WTC11 (cell line): ENCODE results near the gene SLC25A6. TPM values are rescaled to one million over a fixed set of nuclear protein-coding genes. Genes with fewer than 3 reads are reported as not detected.
"Not testable (repeated sequence)": the region's sequence is repeated elsewhere in the genome, so short reads cannot be mapped to it uniquely, and the experiment has no call there.

Experiments
- ATAC-seq: fragments of 200-7000 bp; cut with Tn5 transposase; 2 replicates; pipeline ENCODE4 v1.10.0; 2021; ENCODE audit warnings: mild to moderate bottlenecking, moderate library complexity
- CTCF ChIA-PET: fragments of 300-600 bp; sonication (Branson Sonifier 250); formaldehyde crosslinking; loops from one replicate; lab custom pipeline; 2021; ENCODE audit warnings: antibody characterized with exemption; lab: Charles Lee
- POLR2A ChIA-PET: fragments of 350-600 bp; sonication (Branson Sonifier 250); formaldehyde crosslinking; loops from one replicate; lab custom pipeline; 2021; ENCODE audit warnings: antibody characterized with exemption; lab: Charles Lee
- DNase-seq: peaks from one replicate; pipeline ENCODE4 v3.0.0; 2021; ENCODE audit warnings: low spot score
- H3K27ac Mint-ChIP-seq: 2 replicates; pipeline ENCODE4 v1.8.0; 2021; ENCODE audit warnings: mixed read lengths
- H3K27me3 Mint-ChIP-seq: 2 replicates; pipeline ENCODE4 v1.8.0; 2021; ENCODE audit warnings: low read depth, mild to moderate bottlenecking, moderate library complexity, mixed read lengths
- H3K36me3 Mint-ChIP-seq: 2 replicates; pipeline ENCODE4 v1.8.0; 2021; ENCODE audit warnings: mixed read lengths
- H3K4me1 Mint-ChIP-seq: 2 replicates; pipeline ENCODE4 v1.8.0; 2022; ENCODE audit warnings: mixed read lengths
- H3K4me3 Mint-ChIP-seq: 2 replicates; pipeline ENCODE4 v1.8.0; 2021; ENCODE audit warnings: mild to moderate bottlenecking, moderate library complexity, mixed read lengths
- H3K9me3 Mint-ChIP-seq: 2 replicates; pipeline ENCODE4 v1.8.0; 2021; ENCODE audit warnings: mixed read lengths
- GABPB1 ChIP-seq: sonication (generic); formaldehyde crosslinking; IDR thresholded peaks from 2 replicates; pipeline ENCODE4 v1.8.1; 2023; ENCODE audit warnings: mild to moderate bottlenecking, missing genetic modification reagents
- JAZF1 ChIP-seq: fragments of 250-450 bp; sonication (Bioruptor Pico); IDR thresholded peaks from 2 replicates; pipeline ENCODE4 v1.9.0; 2021; ENCODE audit warnings: moderate library complexity, mild to moderate bottlenecking, inconsistent platforms
- KAT7 ChIP-seq: sonication (generic); formaldehyde crosslinking; IDR thresholded peaks from 2 replicates; pipeline ENCODE4 v1.8.1; 2023; ENCODE audit warnings: missing genetic modification reagents, mild to moderate bottlenecking, borderline replicate concordance
- ZNF138 ChIP-seq: sonication (generic); formaldehyde crosslinking; conservative IDR thresholded peaks from 2 replicates; pipeline ENCODE4 v1.8.1; 2022; ENCODE audit warnings: mild to moderate bottlenecking, moderate library complexity, missing genetic modification reagents
- total RNA-seq: library from RNA; stranded (reverse); gene quantifications from 3 replicates; pipeline ENCODE4 v1.2.3, GENCODE V29; 2021
- TF ChIP-seq, protein P1 (sequence below): sonication (generic); formaldehyde crosslinking; IDR thresholded peaks from 2 replicates; pipeline ENCODE4 v1.8.1; 2022; ENCODE audit warnings: mild to moderate bottlenecking, moderate library complexity, missing genetic modification reagents
- TF ChIP-seq, protein P2 (sequence below): fragments of 250-450 bp; sonication (Bioruptor Pico); IDR thresholded peaks from 2 replicates; pipeline ENCODE4 v1.9.0; 2021; ENCODE audit warnings: mild to moderate bottlenecking
- TF ChIP-seq, protein P3 (sequence below): sonication (generic); formaldehyde crosslinking; IDR thresholded peaks from 2 replicates; pipeline ENCODE4 v1.8.0; 2022; ENCODE audit warnings: mild to moderate bottlenecking, missing genetic modification reagents
- TF ChIP-seq, protein P4 (sequence below): fragments of 250-450 bp; sonication (Bioruptor Pico); IDR thresholded peaks from 2 replicates; pipeline ENCODE4 v1.9.0; 2021; ENCODE audit warnings: moderate library complexity, mild to moderate bottlenecking, inconsistent platforms, borderline replicate concordance
- TF ChIP-seq, protein P5 (sequence below): sonication (generic); formaldehyde crosslinking; IDR thresholded peaks from 2 replicates; pipeline ENCODE4 v1.8.1; 2022; ENCODE audit warnings: missing genetic modification reagents, borderline replicate concordance
- TF ChIP-seq, protein P6 (sequence below): sonication (generic); formaldehyde crosslinking; IDR thresholded peaks from 2 replicates; pipeline ENCODE4 v1.8.1; 2023; ENCODE audit warnings: mild to moderate bottlenecking, missing genetic modification reagents, moderate library complexity
- TF ChIP-seq, protein P7 (sequence below): sonication (generic); formaldehyde crosslinking; IDR thresholded peaks from 2 replicates; pipeline ENCODE4 v1.8.1; 2023; ENCODE audit warnings: mild to moderate bottlenecking, missing genetic modification reagents

Gene SLC25A6
- total RNA-seq, 1 experiment from 2014 or later, result 627 TPM

DNA sequence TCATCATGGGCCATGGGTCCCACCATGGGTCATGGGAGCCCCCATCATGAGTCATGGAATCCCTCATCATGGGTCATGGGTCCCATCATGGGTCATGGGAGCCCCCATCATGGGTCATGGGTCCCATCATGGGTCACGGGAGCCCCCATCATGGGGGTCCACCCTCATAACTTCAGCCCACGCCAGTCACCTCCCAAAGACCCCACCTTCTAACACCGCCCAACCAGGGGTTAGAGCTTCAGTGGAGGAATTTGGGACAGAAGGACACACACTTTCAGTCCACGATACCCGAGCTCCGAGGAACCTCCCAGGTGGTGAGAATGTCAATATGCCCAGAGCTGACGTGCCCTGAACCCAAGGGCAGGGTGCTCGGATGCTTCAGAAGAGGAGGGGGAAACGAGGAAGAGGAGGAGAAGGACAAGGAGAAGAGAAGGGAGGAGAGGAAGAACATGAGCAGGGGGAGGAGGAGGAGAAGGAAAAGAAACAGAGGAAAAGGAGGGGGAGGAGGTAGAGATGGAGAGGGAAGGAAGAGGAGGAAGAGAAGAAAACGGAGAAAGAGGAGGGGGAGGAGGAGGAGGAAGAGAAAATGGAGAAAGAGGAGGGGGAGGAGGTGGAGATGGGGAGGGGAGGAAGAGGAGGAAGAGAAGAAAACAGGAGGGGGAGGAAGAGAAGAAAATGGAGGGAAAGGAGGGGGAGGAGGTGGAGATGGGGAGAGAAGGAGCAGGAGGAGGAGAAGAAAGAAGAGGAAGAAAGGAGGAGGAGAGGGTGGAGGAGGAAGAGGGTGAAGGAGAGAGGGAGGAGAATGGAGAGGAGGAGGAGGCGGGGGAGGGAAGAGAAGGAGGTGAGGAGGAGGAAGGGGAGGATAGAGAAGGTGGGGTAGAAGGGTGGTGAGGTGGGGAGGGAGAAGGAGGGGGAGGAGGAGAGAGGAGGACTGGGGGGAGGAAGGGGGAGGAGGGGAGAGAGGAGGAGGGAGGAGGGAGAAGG, 37.6 kb downstream of the SLC25A6 start:
- CTCF ChIA-PET, result no interaction called here
- H3K27me3 Mint-ChIP-seq, result no peaks in the 10 kb centered on the region
- no peak for TF ChIP-seq GABPB1 (CRISPR knock-in tag)
- TF ChIP-seq JAZF1 (CRISPR knock-in tag), result no peak
- TF ChIP-seq, protein P1, sequence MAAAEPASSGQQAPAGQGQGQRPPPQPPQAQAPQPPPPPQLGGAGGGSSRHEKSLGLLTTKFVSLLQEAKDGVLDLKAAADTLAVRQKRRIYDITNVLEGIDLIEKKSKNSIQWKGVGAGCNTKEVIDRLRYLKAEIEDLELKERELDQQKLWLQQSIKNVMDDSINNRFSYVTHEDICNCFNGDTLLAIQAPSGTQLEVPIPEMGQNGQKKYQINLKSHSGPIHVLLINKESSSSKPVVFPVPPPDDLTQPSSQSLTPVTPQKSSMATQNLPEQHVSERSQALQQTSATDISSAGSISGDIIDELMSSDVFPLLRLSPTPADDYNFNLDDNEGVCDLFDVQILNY, result no peak
- TF ChIP-seq, protein P2, sequence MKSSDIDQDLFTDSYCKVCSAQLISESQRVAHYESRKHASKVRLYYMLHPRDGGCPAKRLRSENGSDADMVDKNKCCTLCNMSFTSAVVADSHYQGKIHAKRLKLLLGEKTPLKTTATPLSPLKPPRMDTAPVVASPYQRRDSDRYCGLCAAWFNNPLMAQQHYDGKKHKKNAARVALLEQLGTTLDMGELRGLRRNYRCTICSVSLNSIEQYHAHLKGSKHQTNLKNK, result no peak
- TF ChIP-seq, protein P3, sequence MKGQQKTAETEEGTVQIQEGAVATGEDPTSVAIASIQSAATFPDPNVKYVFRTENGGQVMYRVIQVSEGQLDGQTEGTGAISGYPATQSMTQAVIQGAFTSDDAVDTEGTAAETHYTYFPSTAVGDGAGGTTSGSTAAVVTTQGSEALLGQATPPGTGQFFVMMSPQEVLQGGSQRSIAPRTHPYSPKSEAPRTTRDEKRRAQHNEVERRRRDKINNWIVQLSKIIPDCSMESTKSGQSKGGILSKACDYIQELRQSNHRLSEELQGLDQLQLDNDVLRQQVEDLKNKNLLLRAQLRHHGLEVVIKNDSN, result no peak
- TF ChIP-seq KAT7 (CRISPR knock-in tag), result no peak
- TF ChIP-seq, protein P4, sequence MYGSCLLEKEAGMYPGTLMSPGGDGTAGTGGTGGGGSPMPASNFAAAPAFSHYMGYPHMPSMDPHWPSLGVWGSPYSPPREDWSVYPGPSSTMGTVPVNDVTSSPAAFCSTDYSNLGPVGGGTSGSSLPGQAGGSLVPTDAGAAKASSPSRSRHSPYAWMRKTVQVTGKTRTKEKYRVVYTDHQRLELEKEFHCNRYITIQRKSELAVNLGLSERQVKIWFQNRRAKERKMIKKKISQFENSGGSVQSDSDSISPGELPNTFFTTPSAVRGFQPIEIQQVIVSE (CRISPR knock-in tag), result no peak
- TF ChIP-seq, protein P5, sequence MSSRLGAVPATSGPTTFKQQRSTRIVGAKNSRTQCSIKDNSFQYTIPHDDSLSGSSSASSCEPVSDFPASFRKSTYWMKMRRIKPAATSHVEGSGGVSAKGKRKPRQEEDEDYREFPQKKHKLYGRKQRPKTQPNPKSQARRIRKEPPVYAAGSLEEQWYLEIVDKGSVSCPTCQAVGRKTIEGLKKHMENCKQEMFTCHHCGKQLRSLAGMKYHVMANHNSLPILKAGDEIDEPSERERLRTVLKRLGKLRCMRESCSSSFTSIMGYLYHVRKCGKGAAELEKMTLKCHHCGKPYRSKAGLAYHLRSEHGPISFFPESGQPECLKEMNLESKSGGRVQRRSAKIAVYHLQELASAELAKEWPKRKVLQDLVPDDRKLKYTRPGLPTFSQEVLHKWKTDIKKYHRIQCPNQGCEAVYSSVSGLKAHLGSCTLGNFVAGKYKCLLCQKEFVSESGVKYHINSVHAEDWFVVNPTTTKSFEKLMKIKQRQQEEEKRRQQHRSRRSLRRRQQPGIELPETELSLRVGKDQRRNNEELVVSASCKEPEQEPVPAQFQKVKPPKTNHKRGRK (CRISPR knock-in tag), result 0 out of 2 replicates have a peak, but pooled peaks have one; percentile 13
- TF ChIP-seq, protein P6, sequence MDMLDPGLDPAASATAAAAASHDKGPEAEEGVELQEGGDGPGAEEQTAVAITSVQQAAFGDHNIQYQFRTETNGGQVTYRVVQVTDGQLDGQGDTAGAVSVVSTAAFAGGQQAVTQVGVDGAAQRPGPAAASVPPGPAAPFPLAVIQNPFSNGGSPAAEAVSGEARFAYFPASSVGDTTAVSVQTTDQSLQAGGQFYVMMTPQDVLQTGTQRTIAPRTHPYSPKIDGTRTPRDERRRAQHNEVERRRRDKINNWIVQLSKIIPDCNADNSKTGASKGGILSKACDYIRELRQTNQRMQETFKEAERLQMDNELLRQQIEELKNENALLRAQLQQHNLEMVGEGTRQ, result no peak
- peaks cover 21% of the 10 kb centered on the region for H3K36me3 Mint-ChIP-seq
- POLR2A ChIA-PET, result no interaction called here
- H3K9me3 Mint-ChIP-seq, result peaks cover 6% of the 10 kb centered on the region
- ATAC-seq (no peak), DNase-seq (no peak)
- H3K4me3 Mint-ChIP-seq, result no peak overlapping the region
- peaks cover 16% of the 10 kb centered on the region for H3K4me1 Mint-ChIP-seq
- H3K27ac Mint-ChIP-seq, result no peak overlapping the region

DNA sequence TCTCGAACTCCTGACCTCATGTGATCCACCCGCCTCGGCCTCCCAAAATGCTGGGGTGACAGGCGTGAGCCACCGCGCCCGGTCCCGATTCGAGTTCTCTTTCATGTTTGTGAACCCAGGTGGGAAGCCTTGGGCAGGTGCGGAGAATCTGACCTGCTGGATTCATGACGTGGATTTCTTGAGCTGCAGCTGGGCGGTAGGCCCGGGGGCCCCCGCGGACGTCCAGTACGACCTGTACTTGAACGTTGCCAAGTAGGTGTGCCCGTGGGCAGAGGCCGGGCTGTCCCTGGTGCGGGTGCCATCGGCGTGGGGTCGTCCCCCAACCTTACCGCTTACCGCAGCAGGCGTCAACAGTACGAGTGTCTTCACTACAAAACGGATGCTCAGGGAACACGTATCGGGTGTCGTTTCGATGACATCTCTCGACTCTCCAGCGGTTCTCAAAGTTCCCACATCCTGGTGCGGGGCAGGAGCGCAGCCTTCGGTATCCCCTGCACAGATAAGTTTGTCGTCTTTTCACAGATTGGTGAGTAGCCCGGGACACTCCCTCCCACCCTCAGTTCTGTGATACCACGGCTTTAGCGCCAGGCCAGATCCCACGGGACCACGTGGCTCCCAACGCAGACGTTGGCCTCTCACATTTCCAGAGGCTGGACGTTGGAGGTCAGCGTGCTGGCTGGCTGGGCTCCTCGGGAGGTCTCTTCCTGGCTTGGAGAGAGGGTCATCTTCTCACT, 39.8 kb downstream of the SLC25A6 start:
- no peaks in the 10 kb centered on the region for H3K27me3 Mint-ChIP-seq
- no peak overlapping the region for H3K27ac Mint-ChIP-seq
- POLR2A ChIA-PET, result no interaction called here
- H3K4me3 Mint-ChIP-seq, result no peak overlapping the region
- ATAC-seq (no peak), DNase-seq (no peak)
- peaks cover 11% of the 10 kb centered on the region for H3K4me1 Mint-ChIP-seq
- H3K36me3 Mint-ChIP-seq, result peaks cover 6% of the 10 kb centered on the region
- peaks cover 3% of the 10 kb centered on the region for H3K9me3 Mint-ChIP-seq
- TF ChIP-seq, protein P7, sequence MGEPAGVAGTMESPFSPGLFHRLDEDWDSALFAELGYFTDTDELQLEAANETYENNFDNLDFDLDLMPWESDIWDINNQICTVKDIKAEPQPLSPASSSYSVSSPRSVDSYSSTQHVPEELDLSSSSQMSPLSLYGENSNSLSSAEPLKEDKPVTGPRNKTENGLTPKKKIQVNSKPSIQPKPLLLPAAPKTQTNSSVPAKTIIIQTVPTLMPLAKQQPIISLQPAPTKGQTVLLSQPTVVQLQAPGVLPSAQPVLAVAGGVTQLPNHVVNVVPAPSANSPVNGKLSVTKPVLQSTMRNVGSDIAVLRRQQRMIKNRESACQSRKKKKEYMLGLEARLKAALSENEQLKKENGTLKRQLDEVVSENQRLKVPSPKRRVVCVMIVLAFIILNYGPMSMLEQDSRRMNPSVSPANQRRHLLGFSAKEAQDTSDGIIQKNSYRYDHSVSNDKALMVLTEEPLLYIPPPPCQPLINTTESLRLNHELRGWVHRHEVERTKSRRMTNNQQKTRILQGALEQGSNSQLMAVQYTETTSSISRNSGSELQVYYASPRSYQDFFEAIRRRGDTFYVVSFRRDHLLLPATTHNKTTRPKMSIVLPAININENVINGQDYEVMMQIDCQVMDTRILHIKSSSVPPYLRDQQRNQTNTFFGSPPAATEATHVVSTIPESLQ (CRISPR knock-in tag), result no peak
- TF ChIP-seq ZNF138 (CRISPR knock-in tag), result no peak
- CTCF ChIA-PET, result no interaction called here

DNA sequence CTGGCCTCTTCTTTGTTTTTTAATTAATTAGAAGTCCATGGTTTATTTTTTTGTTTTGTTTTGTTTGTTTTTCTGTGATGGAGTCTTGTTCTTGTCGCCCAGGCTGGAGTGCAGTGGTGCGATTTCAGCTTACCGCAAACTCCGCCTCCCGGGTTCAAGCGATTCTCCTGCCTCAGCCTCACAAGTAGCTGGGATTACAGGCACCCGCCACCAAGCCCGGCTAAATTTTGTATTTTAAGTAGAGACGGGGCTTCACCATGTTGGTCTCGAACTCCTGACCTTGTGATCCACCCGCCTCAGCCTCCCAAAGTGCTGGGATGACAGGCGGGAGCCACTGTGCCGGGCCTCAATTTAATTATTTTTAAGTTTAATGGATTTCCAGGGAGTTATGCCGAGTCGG, 42.3 kb downstream of the SLC25A6 start:
- H3K4me3 Mint-ChIP-seq, H3K27me3 Mint-ChIP-seq, H3K27ac Mint-ChIP-seq, DNase-seq, H3K36me3 Mint-ChIP-seq, ATAC-seq, H3K9me3 Mint-ChIP-seq, CTCF ChIA-PET, H3K4me1 Mint-ChIP-seq, POLR2A ChIA-PET: not testable (repeated sequence)
